ENCODE measurements around the gene TLCD1. TPM values are rescaled to one million over a fixed set of nuclear protein-coding genes. Genes with fewer than 3 reads are reported as not detected.
A peak's percentile ranks its signal among the peaks of the same experiment; 100 is the strongest.
"Not testable (repeated sequence)": the region's sequence is repeated elsewhere in the genome, so short reads cannot be mapped to it uniquely, and the experiment has no call there.

The TLCD1 gene
- total RNA-seq, 1 donor = 7.8 TPM

- H3K4me3 ChIP-seq (ENCODE audit: low read depth, low read length) = no peak overlapping the region
Observed at GRCh38 chr17:28737316-28737715, 11.3 kb upstream of the TLCD1 start.

DNA sequence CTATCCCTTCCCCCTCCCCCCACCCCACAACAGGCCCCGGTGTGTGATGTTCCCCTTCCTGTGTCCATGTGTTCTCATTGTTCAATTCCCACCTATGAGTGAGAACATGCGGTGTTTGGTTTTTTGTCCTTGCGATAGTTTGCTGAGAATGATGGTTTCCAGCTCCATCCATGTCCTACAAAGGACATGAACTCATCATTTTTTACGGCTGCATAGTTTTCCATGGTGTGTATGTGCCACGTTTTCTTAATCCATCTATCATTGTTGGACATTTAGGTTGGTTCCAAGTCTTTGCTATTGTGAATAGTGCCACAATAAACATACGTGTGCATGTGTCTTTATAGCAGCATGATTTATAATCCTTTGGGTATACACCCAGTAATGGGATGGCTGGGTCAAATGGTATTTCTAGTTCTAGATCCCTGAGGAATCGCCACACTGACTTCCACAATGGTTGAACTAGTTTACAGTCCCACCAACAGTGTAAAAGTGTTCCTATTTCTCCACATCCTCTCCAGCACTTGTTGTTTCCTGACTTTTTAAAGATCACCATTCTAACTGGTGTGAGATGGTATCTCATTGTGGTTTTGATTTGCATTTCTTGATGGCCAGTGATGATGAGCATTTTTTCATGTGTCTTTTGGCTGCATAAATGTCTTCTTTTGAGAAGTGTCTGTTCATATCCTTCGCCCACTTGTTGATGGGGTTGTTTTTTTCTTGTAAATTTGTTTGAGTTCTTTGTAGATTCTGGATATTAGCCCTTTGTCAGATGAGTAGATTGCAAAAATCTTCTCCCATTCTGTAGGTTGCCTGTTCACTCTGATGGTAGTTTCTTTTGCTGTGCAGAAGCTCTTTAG, 10.1 kb upstream of the TLCD1 start:
- H3K4me3 ChIP-seq (ENCODE audit: low read depth, low read length) = not testable (repeated sequence)

More at GRCh38 chr17:28737316-28737715, 11.3 kb upstream of the TLCD1 start:
- TF ChIP-seq, protein P1, sequence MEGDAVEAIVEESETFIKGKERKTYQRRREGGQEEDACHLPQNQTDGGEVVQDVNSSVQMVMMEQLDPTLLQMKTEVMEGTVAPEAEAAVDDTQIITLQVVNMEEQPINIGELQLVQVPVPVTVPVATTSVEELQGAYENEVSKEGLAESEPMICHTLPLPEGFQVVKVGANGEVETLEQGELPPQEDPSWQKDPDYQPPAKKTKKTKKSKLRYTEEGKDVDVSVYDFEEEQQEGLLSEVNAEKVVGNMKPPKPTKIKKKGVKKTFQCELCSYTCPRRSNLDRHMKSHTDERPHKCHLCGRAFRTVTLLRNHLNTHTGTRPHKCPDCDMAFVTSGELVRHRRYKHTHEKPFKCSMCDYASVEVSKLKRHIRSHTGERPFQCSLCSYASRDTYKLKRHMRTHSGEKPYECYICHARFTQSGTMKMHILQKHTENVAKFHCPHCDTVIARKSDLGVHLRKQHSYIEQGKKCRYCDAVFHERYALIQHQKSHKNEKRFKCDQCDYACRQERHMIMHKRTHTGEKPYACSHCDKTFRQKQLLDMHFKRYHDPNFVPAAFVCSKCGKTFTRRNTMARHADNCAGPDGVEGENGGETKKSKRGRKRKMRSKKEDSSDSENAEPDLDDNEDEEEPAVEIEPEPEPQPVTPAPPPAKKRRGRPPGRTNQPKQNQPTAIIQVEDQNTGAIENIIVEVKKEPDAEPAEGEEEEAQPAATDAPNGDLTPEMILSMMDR (IDR thresholded peaks at IDR 0.05; ENCODE audit: insufficient read depth, low read length) = no peak
- DNase-seq (ENCODE audit: low read depth) = no peak

GRCh38 chr17:28735242-28735722, 9.2 kb upstream of the TLCD1 start:
- TF ChIP-seq, protein P1 (IDR thresholded peaks at IDR 0.05; ENCODE audit: insufficient read depth, low read length) = no peak
- DNase-seq (ENCODE audit: low read depth) = no peak
- no peak overlapping the region for H3K4me3 ChIP-seq (ENCODE audit: low read depth, low read length)

More for the DNA sequence above, 10.1 kb upstream of the TLCD1 start:
- not testable (repeated sequence) for DNase-seq (ENCODE audit: low read depth)

DNA sequence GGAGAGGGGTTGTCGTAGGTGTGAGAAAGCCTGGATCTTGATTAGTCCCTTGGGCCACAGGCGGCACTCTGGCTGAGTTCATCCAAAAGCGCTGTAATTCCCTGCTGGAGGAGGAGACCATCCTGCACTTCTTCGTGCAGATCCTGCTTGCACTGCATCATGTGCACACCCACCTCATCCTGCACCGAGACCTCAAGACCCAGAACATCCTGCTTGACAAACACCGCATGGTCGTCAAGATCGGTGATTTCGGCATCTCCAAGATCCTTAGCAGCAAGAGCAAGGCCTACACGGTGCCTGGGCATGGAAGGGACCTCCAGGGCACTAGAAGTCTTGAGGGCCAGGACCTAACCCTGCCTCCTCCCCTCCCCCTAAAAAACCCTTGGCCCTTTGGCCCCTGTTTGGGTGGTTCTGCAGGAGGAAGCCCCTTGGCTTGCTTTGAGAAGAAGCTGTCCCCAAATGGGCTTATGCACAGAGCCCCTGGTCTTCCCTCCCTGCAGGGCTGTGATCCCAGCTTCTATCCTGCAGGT, 8.7 kb upstream of the TLCD1 start:
- TF ChIP-seq, protein P1 (IDR thresholded peaks at IDR 0.05; ENCODE audit: insufficient read depth, low read length) = no peak
- no peak overlapping the region for H3K4me3 ChIP-seq (ENCODE audit: low read depth, low read length)
- DNase-seq (ENCODE audit: low read depth) = no peak

DNA sequence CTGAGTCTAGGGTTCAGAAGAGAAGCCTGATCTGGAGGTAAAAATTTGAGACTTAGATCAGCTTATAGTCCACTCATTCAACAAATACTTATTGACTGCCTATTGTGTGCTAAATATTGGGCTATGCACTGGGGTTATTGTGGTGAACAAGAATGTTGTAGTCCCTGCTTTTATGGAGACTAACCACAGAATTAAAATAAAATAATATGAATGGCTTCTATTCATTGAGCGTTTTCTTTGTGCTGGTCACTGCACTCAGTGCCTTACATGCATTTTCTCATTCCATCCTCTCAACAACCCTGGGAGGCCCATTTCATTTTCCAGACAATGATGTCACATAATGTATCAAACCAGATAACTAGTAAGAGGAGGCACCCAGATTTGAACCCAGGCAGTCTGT, 7.3 kb upstream of the TLCD1 start:
- TF ChIP-seq, protein P1 (IDR thresholded peaks at IDR 0.05; ENCODE audit: insufficient read depth, low read length) = no peak
- no peak overlapping the region for H3K4me3 ChIP-seq (ENCODE audit: low read depth, low read length)
- no peak for DNase-seq (ENCODE audit: low read depth)

DNA sequence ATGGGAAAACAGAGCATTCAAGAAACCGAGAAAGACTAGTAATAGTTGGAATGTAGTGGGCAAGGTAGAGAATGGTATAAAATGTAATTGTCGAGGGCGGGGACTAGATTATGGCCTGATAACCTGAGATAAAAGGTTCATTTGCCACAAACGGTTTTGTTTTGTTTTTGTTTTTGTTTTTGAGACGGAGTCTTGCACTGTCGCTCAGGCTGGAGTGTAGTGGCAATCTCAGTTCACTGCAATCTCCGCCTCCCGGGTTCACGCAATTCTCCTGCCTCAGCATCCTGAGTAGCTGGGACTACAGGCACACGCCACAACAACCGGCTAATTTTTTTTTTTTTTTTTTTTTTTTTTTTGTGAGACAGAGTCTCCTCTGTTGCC, 3.9 kb upstream of the TLCD1 start:
- no peak overlapping the region for H3K4me3 ChIP-seq (ENCODE audit: low read depth, low read length)
- TF ChIP-seq, protein P1 (IDR thresholded peaks at IDR 0.05; ENCODE audit: insufficient read depth, low read length) = no peak
- DNase-seq (ENCODE audit: low read depth) = no peak

DNA sequence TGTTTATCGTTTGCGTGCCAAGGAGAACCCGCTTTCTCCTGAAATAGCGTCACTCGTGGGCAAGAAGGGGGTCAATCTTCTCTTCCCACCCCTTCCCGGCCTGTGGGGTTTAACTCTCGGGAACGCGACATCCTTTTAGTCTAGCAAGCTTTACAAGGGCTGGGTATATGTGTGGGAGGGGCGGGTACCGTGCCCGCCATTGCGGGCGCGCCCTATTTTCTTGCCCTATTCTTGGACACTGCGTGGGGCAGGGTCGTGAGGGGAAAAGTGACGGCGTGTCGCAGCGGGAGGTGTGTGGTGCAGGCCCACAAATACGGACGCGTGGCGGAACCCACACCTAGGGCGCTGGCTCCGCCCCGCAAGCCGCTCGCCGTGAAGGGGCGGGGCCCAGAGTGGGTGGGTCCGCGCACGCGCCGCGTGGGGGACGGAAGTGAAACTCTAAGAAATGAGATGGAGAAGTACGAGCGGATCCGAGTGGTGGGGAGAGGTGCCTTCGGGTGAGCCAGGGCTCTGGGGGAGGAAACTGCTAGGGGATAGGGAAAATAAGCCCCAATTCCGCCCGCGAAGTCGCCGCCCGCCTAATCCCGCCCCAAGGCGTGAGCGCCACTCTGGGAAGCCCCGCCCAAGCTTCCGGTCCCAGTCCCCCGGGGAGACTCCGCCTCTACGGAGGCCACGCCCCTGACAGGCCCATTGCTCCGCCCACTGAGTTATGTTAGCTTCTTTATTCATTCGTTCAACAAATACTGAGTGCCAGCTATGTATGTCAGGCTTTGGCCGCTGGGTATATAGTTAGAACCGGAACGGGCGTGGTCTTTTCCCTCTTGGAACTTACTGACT, 2.5 kb upstream of the TLCD1 start, which contains the start of gene NEK8:
NEK8 (plus strand) TSS at position 425 of the 837 bp plus-strand sequence; CDS start at position 451, 26 bp downstream.
- TF ChIP-seq, protein P1 (IDR thresholded peaks at IDR 0.05; ENCODE audit: insufficient read depth, low read length) = no peak
- peak within 1 kb of the TSS; percentile 92 for H3K4me3 ChIP-seq (ENCODE audit: low read depth, low read length)
- peak; percentile 92 for DNase-seq (ENCODE audit: low read depth)

All from fibroblast of the aortic adventitia (primary cell).